Measurements from ENCODE around the gene RTTN.

The RTTN gene

GRCh38 chr18:70036168-70036567 is 169.3 kb downstream of the RTTN start:
- H3K4me3 ChIP-seq (ENCODE audit: low read depth in 1 of 2, low read length in 1 of 2) = no peak overlapping the region
- TF ChIP-seq CTCF (IDR thresholded peaks at IDR 0.05) = no peak
- H3K27me3 ChIP-seq = no peaks in the 10 kb centered on the region
- no peaks in the 10 kb centered on the region for H3K9me3 ChIP-seq
- H3K4me1 ChIP-seq (ENCODE audit: control insufficient read depth in 1 of 2, insufficient read depth in 1 of 2, low read depth in 1 of 2, low read length in 1 of 2) = no peaks in the 10 kb centered on the region
- H3K27ac ChIP-seq = no peak overlapping the region
- H3K36me3 ChIP-seq = no peaks in the 10 kb centered on the region

- Histone ChIP-seq H3K27ac (no peak overlapping the region), H3K36me3 (peaks cover 9% of the 10 kb centered on the region), H3K4me3 (ENCODE audit: low read depth in 1 of 2, low read length in 1 of 2) (no peak overlapping the region), H3K9me3 (no peaks in the 10 kb centered on the region), H3K4me1 (ENCODE audit: control insufficient read depth in 1 of 2, insufficient read depth in 1 of 2, low read depth in 1 of 2, low read length in 1 of 2) (no peaks in the 10 kb centered on the region), H3K27me3 (no peaks in the 10 kb centered on the region)
- TF ChIP-seq CTCF (IDR thresholded peaks at IDR 0.05) = no peak
These were observed 174.3 kb downstream of the RTTN start for GRCh38 chr18:70031221-70031620.

GRCh38 chr18:70030728-70031127 is 174.8 kb downstream of the RTTN start:
- no peaks in the 10 kb centered on the region for H3K4me1 ChIP-seq (ENCODE audit: control insufficient read depth in 1 of 2, insufficient read depth in 1 of 2, low read depth in 1 of 2, low read length in 1 of 2)
- no peaks in the 10 kb centered on the region for H3K27me3 ChIP-seq

GRCh38 chr18:70029163-70029562 is 176.3 kb downstream of the RTTN start:
- no peaks in the 10 kb centered on the region for H3K27me3 ChIP-seq
- no peak for TF ChIP-seq CTCF (IDR thresholded peaks at IDR 0.05)
- H3K9me3 ChIP-seq = no peaks in the 10 kb centered on the region
- H3K4me3 ChIP-seq (ENCODE audit: low read depth in 1 of 2, low read length in 1 of 2) = no peak overlapping the region
- peaks cover 9% of the 10 kb centered on the region for H3K36me3 ChIP-seq
- H3K4me1 ChIP-seq (ENCODE audit: control insufficient read depth in 1 of 2, insufficient read depth in 1 of 2, low read depth in 1 of 2, low read length in 1 of 2) = no peaks in the 10 kb centered on the region
- no peak overlapping the region for H3K27ac ChIP-seq

More at GRCh38 chr18:70030728-70031127, 174.8 kb downstream of the RTTN start:
- Histone ChIP-seq H3K36me3 (peaks cover 9% of the 10 kb centered on the region), H3K27ac (no peak overlapping the region), H3K9me3 (no peaks in the 10 kb centered on the region), H3K4me3 (ENCODE audit: low read depth in 1 of 2, low read length in 1 of 2) (no peak overlapping the region)
- TF ChIP-seq CTCF (IDR thresholded peaks at IDR 0.05) = no peak

- Histone ChIP-seq H3K4me1 (ENCODE audit: control insufficient read depth in 1 of 2, insufficient read depth in 1 of 2, low read depth in 1 of 2, low read length in 1 of 2) (no peaks in the 10 kb centered on the region), H3K4me3 (ENCODE audit: low read depth in 1 of 2, low read length in 1 of 2) (no peak overlapping the region), H3K36me3 (peaks cover 9% of the 10 kb centered on the region), H3K27ac (no peak overlapping the region), H3K27me3 (no peaks in the 10 kb centered on the region), H3K9me3 (no peaks in the 10 kb centered on the region)
- TF ChIP-seq CTCF (IDR thresholded peaks at IDR 0.05) = no peak
These were observed 176.8 kb downstream of the RTTN start for GRCh38 chr18:70028734-70029133.

- TF ChIP-seq CTCF (IDR thresholded peaks at IDR 0.05) = no peak
- H3K36me3 ChIP-seq = peaks cover 9% of the 10 kb centered on the region
These were observed 177.4 kb downstream of the RTTN start for GRCh38 chr18:70028084-70028483.

More at GRCh38 chr18:70028084-70028483, 177.4 kb downstream of the RTTN start:
- Histone ChIP-seq H3K4me1 (ENCODE audit: control insufficient read depth in 1 of 2, insufficient read depth in 1 of 2, low read depth in 1 of 2, low read length in 1 of 2) (no peaks in the 10 kb centered on the region), H3K4me3 (ENCODE audit: low read depth in 1 of 2, low read length in 1 of 2) (no peak overlapping the region), H3K27me3 (no peaks in the 10 kb centered on the region), H3K27ac (no peak overlapping the region), H3K9me3 (no peaks in the 10 kb centered on the region)

Measured in neutrophil (primary cell).